Activated CD8-positive, alpha-beta memory T cell treated with anti-CD3 and anti-CD28 coated beads, Interleukin-2, amount 50 U/mL, for 4 hours (primary cell): ENCODE measurements around the gene ZCCHC14.

Source experiments
- DNase-seq: peaks from one replicate; pipeline ENCODE4 v3.0.0-alpha.2; 2020

The ZCCHC14 gene

DNA sequence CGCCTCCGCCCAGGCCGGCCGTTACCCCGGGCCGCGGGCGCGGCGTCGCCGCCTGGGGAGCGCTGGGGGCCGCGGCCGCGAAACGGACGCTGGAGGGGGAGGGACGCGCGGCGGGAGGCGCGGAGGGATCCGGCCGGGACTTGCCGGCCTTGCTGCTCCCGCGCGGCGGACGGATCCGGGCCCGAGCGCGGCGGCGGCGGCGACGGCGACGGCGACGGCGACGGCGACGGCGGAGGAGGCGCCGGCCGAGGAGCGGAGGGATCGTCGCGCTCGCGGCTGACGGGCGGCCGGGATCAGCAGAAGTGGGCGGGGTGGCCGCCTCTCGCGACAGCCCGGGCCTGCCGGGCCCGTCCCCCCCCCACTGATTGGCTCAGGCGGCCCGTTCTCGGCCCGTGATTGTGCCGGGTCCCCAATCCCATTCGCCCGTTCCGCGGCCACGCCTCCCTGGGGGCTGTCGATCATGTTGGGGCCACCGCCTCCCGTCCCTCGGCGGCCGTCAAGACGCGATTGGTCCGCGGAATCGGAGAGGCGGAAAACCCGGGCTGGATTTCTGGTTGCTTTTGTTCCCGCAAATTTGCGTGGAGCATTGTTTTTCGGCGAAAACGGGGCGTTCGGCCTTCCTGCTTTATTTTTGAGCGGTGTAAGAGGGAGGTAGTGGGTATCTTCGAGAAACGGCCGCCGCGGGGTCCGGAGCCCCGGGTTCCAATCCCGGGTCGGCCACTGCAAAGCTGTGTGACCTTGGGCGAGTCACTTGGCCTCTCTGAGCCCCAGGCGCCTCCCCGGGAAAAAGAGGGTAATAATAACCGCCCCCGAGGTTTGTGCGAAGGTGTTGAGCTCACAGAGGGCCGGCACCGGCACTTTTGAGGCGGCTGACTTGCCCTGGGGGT, at the start of gene ZCCHC14:
Gene ZCCHC14 (minus strand): TSS at position 304 of the 887 bp plus-strand sequence. CDS start 786 bp downstream, outside the sequence.
- peak; percentile 99 for DNase-seq

DNA sequence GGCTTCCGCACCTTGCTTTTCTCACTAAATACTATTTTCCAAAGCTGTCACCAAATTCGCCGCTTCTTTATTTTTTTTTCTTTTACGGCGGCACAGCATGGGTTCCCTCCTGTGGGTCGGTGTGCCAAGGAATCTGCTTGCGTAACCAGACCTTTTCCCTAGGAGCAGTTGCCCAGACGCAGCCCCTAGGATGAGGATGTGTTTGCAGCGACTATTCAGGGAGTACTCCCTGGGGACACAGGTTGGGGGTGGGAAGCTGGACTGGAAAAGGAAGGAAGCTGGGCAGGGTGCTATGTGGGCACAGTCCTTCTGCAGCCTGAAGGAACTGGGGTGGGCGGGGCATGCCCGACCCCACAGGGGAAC, 49.0 kb upstream of the ZCCHC14 start:
- DNase-seq: no peak

DNA sequence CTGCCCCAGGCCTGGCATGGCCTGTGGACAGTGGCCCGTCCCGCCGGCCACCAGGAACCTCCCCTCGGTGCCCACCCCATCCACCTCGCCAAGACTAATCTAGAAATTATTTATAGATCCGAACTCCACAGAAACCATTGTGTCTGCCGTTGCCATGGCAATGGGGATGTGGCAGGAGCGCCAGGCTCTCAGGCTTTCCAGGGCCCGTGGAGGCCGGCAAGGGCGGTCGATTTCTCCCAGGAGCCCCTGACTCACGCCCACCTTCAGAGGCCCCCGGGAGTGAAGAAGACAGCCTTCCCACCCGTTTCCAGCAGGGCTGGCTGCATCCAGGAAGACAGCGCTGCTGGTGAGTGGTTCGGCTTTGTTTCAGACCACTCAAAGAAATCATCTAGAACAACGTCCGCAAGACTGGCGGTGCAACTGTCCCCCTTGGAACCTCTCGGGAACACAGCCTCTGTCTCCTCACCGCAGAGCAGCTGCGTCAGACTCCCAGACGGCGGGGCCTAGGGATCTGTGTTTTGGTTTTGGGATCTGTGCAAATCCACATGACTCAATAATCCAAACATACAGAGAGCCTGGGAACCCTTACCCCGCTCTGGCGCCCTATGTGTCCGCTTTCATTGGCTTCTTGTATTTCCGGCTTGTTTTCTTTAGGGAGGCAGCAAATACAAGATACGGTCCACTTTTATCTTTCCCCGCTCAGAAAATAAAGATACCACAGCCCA, 48.5 kb upstream of the ZCCHC14 start:
- no peak for DNase-seq

DNA sequence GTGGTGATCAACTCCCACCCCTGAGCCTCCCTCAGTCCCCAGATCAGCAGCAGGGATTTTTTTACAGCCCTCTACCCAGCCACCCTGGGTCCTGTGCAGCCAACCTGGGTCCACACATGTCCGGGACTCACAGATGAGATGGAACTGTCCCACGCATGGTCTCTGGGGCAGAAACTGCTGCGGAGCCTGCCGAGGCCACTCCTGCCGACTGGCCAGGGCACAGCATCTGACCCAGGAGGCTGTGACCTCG, 48.0 kb upstream of the ZCCHC14 start:
- DNase-seq: no peak

GRCh38 chr16:87540072-87540896, 47.5 kb upstream of the ZCCHC14 start:
- DNase-seq: no peak

- DNase-seq: no peak
Observed at GRCh38 chr16:87539113-87539512, 46.3 kb upstream of the ZCCHC14 start.

DNA sequence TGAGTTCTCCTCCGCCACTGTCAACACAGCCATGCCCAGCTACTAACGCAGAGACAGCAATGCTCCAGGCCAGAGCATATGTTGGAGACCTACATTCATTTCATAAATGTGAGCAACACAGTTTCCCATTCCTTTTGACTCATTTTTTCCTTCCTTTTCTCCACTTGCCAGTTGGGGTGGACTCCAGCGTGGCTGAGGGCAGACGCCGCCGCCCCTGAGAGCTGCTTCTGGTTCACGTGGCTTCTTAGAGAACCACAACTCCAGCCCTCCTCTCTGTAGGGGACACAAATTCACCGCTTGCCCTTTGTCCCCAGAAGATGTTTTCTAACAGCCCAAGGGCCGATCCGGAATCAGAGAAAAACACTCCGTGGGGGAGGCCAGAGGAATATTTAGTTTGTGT, 45.8 kb upstream of the ZCCHC14 start:
- no peak for DNase-seq

GRCh38 chr16:87538160-87538559, 45.3 kb upstream of the ZCCHC14 start:
- DNase-seq: no peak

GRCh38 chr16:87536795-87537142, 43.9 kb upstream of the ZCCHC14 start:
- no peak for DNase-seq

DNA sequence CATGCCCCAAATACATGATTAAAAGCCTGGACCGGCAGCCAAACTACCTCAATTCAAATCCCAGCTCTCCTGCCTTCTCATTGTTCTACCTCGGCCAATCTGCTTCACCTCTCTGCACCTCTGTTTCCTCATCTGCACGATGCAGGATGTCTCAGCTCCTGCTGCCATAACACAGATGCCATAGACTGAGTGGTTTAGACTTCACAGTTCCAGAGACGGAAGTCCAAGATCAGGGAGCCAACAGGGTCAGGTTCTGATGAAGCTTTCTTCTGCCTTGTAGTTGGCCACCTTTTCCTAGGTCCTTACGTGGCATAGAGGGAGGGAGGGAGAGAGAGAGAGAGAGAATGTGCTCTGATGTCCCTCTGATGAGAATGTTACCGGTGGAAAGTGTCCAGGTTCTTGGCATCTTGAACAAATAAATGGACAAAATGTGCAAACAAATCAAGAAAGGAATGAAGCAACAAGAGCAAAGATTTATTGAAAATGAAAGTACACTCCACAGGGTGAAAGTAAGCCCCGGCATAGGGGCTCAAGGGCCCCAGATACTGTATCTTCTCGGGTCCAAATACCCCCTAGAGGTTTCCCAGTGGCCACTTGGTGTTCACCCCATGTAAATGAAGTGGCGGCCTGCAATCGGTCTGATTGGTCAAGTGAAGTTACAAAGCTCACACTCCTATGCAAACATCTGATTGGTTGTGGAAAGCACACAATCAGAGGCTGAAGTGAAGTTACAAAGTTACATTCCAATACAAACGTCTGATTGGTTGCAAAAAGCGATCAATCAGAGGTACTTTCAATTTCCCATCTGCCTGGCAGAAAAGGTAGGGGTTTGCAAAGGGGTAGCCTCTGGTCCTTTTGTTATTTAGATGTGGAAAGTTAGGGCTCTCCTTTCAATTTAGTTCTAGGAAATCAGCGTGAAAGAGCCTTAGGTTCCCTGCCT, 43.3 kb upstream of the ZCCHC14 start:
- DNase-seq: no peak

DNA sequence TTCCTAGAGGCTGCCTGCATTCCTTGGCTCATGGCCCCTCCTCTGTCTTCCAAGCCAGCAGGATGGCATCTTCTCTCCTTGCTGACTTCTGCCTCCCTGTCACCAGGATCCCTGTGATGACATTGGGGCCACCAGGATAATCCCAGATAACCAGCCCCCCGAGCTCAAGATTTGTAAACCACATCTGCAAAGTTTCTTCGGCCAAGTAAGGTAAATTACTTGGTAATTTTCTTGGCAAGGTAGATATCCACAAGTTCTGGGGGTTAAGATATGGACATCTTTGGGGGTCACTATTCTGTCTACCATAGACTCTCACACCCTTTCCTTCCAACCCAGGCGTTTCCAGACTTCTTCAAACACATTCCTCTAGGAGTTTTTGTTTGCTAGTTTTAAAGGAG, 42.6 kb upstream of the ZCCHC14 start:
- DNase-seq: no peak

DNA sequence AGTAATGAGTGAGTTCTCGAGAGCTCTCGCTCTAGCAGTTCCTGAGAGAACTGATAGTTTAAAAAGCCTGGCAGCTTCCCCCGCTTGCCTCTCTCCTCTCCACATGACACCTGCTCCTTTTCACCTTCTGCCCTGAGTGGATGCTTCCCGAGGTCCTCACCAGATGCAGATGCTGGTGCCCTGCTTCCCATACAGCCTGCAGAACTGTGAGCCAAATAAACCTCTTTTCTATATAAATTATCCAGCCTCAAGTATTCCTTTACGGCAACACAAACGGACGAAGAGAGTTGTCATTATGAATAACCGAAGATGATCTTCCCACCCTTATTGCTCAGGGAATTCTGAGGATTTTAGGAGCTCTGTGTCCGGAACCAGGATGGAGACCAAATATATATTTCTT, 41.9 kb upstream of the ZCCHC14 start:
- no peak for DNase-seq

GRCh38 chr16:87534030-87534653, 41.3 kb upstream of the ZCCHC14 start:
- DNase-seq: no peak

GRCh38 chr16:87533061-87533460, 40.2 kb upstream of the ZCCHC14 start:
- no peak for DNase-seq

DNA sequence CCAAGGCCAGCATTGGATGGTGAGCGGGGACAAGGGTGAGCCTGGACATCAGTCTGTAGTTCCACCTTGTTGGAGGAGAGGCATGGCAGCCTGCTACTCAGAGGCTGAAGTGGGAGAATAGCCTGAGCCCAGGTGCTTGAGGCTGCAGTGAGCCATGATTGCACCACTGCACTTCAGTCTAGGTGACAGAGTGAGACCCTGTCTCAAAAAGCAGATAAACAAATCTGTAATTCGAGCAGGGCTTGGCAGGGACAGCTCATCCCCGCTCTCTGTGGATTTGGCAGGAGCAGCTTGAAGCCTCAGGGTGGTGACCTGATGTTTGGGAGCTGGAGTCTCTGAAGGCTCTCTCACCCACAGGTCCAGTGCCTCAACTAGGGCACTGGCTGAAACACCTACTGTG, 38.6 kb upstream of the ZCCHC14 start:
- DNase-seq: no peak

GRCh38 chr16:87528690-87529579, 36.1 kb upstream of the ZCCHC14 start:
- no peak for DNase-seq

GRCh38 chr16:87527055-87527724, 34.4 kb upstream of the ZCCHC14 start:
- no peak for DNase-seq

- no peak for DNase-seq
Observed at GRCh38 chr16:87526238-87526947, 33.6 kb upstream of the ZCCHC14 start.

DNA sequence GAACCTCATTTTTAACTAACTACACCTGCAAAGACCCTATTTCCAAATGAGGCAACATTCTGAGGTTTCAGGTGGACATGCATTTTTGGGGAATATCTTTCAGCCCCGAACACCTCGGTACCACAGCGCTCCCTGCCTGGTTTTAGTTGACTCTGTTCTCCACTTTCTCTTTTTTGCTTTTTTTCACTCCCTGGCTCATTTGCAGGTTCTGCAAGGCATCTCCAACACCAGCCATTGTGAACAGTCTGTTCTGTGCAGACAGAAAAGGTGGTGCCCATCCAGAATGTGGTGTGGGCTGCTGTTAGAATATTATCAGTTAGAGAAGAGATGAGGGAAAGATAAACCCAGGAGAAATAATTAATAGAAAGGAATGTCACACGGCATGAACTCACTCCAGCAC, 32.5 kb upstream of the ZCCHC14 start:
- no peak for DNase-seq

- DNase-seq: no peak
Observed at GRCh38 chr16:87524407-87524806, 31.6 kb upstream of the ZCCHC14 start.
